HG03045 (cell line): ENCODE measurements around the gene ZNF438.

Experiments
- ATAC-seq: cut with Tn5 transposase; IDR thresholded peaks from one replicate; pipeline ENCODE4 v1.9.1; 2021; ENCODE audit warnings: mild to moderate bottlenecking, moderate library complexity; ENCODE audit not compliant: unreplicated experiment

Gene ZNF438

GRCh38 chr10:31014161-31014875, 17.3 kb downstream of the ZNF438 start:
- ATAC-seq, result no peak

GRCh38 chr10:31013331-31013730, 18.3 kb downstream of the ZNF438 start:
- ATAC-seq, result no peak

GRCh38 chr10:31011665-31012022, 20.0 kb downstream of the ZNF438 start:
- ATAC-seq, result no peak

GRCh38 chr10:31011017-31011664, 20.5 kb downstream of the ZNF438 start:
- ATAC-seq, result no peak

- ATAC-seq, result no peak
These were observed 21.6 kb downstream of the ZNF438 start for GRCh38 chr10:31010062-31010461.

- ATAC-seq, result no peak
These were observed 25.8 kb downstream of the ZNF438 start for GRCh38 chr10:31005895-31006294.

- no peak for ATAC-seq
These were observed 27.0 kb downstream of the ZNF438 start for GRCh38 chr10:31004611-31005193.

- ATAC-seq, result no peak
These were observed 29.9 kb downstream of the ZNF438 start for GRCh38 chr10:31001740-31002139.

- ATAC-seq, result no peak
These were observed 30.8 kb downstream of the ZNF438 start for GRCh38 chr10:31000867-31001266.

GRCh38 chr10:31000071-31000782, 31.4 kb downstream of the ZNF438 start:
- no peak for ATAC-seq

GRCh38 chr10:30999070-30999712, 32.5 kb downstream of the ZNF438 start:
- no peak for ATAC-seq

- no peak for ATAC-seq
These were observed 34.0 kb downstream of the ZNF438 start for GRCh38 chr10:30997536-30998235.

GRCh38 chr10:30996481-30997005, 35.1 kb downstream of the ZNF438 start:
- no peak for ATAC-seq

GRCh38 chr10:30995081-30995770, 36.4 kb downstream of the ZNF438 start:
- no peak for ATAC-seq

- no peak for ATAC-seq
These were observed 38.5 kb downstream of the ZNF438 start for GRCh38 chr10:30993155-30993554.

GRCh38 chr10:30992681-30993080, 39.0 kb downstream of the ZNF438 start:
- no peak for ATAC-seq

- no peak for ATAC-seq
These were observed 40.0 kb downstream of the ZNF438 start for GRCh38 chr10:30991647-30992011.

- no peak for ATAC-seq
These were observed 40.6 kb downstream of the ZNF438 start for GRCh38 chr10:30990971-30991646.

- no peak for ATAC-seq
These were observed 41.3 kb downstream of the ZNF438 start for GRCh38 chr10:30990351-30990750.
